Measurements from ENCODE around the gene EFCC1. TPM values are rescaled to one million over a fixed set of nuclear protein-coding genes. Genes with fewer than 3 reads are reported as not detected.

EFCC1 gene
- total RNA-seq, 2 donors from 2014 or later = 1.1 to 2.3 TPM

GRCh38 chr3:129040579-129041300, 39.6 kb downstream of the EFCC1 start:
- intact Hi-C loops (cut with DNase I) = no loop called here
- DNase-seq (no peak), ATAC-seq (no peak)

GRCh38 chr3:129045675-129046036, 44.6 kb downstream of the EFCC1 start:
- intact Hi-C loops (cut with DNase I) = no loop called here
- DNase-seq (peak; percentile 61), ATAC-seq (peak; percentile 68 to 86)

DNA sequence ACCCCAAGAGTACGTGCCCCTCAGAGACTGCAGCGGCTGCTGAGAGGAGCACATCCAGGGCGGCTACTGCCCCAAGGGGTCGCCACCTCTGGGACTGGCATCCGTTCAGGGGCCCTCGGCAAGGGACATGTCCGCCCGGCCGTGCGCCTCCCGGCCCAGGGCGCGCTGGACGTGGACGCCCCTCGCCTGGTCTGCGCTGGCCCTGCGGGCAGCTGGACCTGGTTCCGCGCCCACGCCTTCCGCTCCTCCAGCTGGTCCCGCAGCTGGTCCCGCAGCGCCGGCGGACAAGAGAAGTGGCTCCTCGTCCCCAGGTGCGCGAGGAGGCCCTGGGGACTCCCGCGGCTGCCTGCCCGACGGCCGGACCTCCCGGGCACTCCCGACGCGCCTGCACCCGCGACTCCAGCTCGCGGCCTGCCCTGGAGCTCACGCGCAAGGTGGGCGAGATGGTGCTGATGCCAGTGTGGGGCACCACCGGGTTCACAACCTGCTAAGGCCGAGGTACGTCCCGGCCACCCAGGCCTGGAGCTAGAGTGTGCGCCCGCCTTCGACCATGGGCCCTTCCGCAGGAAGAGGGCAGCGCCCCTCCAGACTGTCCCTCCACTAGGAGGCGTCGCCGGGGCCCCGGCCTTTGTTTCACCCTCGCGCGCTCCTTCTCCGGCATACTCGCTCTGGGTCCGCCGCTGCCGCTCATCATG, 45.1 kb downstream of the EFCC1 start:
- ATAC-seq (peak; percentile 54 to 57), DNase-seq (no peak)
- intact Hi-C loops (cut with DNase I) = no loop called here

DNA sequence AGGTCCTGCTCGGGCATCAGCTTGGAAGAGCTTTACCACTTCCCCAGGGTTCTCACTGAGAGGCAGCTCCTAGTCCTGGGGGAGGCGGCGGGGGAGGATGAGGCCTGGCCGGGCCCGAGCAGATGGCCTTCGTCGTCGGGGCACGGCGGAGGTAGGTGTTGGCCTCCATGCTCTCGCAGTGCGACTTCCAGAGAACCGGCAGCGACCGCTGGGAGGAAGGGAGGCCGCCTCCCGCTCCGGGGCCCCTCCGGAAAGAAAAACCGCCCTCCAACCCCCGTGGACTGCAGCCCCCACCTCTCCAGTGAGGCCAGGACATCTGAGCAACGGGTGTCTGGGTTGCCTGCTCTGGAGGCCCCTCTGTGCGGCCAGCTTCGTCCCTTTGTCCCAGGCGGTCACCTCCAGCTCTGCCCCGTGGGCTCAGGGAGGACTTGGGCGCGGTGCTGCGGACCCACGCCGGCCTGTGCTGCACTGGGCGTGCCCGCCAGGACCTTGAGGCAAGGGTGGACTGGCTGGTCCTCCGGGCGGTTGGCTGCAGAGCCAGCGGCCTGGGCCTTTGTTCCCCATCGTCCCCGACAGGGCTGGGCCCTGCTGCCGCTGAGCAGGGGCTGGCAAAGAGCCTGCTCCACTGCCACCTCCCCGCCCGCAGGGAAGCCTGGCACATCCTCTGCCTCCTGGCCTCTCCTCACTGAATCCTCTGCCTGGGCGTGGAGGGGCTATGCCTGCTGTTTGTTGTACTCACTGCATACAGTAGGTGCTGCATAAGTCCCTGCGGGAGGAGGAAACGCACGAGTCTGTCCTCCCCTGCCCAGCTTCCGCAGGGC, 45.8 kb downstream of the EFCC1 start:
- ATAC-seq (peak in 1 of 2 donors; percentile 7), DNase-seq (no peak)
- intact Hi-C loops (cut with DNase I) = no loop called here

- ATAC-seq (no peak), DNase-seq (no peak)
- intact Hi-C loops (cut with DNase I) = no loop called here
These were observed 46.4 kb downstream of the EFCC1 start for GRCh38 chr3:129047553-129047839.

DNA sequence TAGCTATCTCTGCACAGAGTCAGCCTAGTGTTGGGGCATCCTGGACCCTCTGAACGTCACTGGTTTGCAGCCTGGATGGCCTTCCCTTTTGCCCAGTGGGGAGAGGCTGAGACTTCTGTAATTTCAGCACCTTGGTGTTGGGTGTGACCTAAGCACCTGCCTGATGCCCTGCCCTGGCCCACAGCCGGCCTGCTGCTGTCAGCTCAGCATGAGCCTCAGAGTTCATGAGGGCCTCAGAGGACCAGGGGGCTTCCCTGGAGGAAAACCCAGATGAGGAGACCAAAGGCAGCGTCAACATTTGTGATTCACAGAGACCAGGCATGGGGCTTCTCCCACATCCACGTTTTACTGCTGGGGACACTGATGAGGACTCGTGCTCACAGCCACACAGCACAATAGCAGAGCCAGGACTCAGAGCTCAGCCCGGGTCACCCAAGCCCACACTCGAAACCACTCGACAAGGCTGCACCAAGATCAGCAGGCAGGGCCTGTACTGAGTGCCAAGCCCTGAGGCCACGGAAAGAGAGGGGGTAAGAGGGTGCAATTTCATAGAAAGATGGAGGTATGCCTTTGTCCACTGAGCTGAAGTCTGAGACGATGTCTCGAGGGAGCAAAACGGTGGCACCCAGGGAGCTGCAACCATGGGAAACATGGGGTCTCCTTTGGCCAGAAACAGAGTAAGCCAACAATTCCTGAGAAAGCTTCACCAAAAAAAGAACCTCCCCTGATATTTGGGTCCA, 49.6 kb downstream of the EFCC1 start:
- no peak for DNase-seq
- intact Hi-C loops (cut with DNase I) = loop anchor here in 1 of 2 donors (10.0 kb wide), 1 partner anchor 194 kb away; the partner anchor contains the start of gene COPG1
- ATAC-seq = no peak

DNA sequence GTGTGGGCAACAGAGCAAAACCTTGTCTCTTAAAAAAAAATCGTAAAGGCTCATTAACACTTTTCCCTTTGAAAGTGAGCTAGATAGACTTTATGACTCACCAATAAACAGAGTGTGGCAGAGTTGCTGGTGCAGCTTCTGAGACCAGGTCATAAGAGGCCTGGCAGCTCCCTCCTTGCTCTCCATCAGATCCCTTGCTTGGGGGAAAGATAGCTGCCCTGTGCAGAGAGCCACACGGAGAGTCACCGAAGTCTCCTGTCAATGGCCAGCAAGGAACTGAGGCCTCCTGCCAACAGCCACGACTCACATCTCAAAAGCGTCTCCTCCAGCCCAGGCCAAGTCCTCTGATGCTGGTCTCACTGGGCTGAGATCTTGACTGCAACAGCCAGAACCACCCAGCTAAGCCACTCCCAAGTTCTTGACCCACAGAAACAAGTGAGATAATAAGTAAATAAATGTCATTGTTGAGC, 50.8 kb downstream of the EFCC1 start:
- intact Hi-C loops (cut with DNase I) = loop anchor here in 1 of 2 donors (2.0 to 10.0 kb wide), 3 partner anchors 35 to 193 kb away; partner anchors contain the start of genes COPG1 and RAB43
- no peak for DNase-seq
- peak in 1 of 2 donors; percentile 51 for ATAC-seq

- intact Hi-C loops (cut with DNase I) = loop anchor here in 1 of 2 donors (2.0 to 10.0 kb wide), 3 partner anchors 34 to 192 kb away; partner anchors contain the start of genes COPG1 and RAB43
- DNase-seq = peak; percentile 75
- peak; percentile 74 to 87 for ATAC-seq
These were observed 51.6 kb downstream of the EFCC1 start for GRCh38 chr3:129052675-129053074.

DNA sequence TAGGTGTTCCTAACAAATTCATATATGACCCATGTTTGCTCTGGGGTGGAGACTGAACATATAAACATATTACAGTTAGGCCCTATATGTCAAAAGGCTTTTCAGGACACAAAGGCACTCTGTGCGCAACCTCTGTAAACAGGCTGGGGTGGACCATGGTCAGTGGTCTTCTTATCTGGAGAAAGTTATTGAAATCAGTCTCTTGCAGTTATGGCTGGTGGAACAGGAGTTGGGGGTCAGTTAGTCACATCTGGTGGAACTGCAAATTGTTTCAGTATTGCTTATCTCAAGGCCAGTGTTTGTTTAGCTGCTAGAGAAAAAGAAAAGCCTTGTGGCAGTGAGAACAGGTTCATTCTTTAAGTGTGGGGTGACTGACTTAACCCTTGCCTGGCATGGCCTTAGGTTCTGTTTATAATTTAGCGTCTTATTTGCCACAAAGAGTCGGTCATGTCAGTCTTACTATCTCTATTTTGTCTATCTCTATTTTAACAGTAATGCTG, 53.6 kb downstream of the EFCC1 start:
- intact Hi-C loops (cut with DNase I) = loop anchor here in 1 of 2 donors (10.0 kb wide), 1 partner anchor 190 kb away; the partner anchor contains the start of gene COPG1
- ATAC-seq (no peak), DNase-seq (no peak)

DNA sequence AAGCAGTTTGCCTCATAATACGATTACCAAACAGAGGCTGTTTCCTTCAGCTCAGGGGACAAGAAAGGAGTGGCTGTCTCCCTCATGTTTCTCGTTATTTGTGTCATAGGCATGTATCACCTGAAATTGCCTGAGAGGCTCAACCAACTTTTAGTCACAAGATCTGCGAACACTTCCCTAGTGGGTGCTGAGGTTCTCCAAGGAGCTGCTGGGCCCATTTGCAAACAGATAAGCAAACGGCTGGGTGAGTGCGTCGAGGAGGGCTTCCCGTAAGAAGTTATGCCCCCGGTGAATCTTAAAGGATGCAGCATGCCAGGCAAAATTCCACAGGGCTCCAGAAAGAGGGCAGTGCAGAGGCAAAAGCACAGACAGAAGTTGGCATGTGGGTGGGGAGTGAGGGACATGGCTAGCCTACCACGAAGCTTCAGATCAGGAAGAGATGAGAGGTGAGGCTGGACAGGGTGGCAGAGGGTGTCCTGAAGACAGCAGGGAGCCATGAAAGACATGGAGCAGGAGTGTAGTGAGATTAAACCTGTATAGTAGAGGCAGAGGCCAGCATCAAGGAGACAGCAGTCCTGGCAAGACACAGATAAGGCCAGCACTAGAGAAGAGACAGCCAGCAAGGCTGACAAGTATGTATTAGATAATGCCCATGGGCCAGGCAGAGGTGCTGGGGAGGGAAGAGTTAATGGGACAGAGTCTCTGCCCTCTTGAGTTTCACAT, 55.5 kb downstream of the EFCC1 start:
- no peak for ATAC-seq
- no peak for DNase-seq
- intact Hi-C loops (cut with DNase I) = loop anchor here in 1 of 2 donors (10.0 kb wide), 1 partner anchor 188 kb away; the partner anchor contains the start of gene COPG1

DNA sequence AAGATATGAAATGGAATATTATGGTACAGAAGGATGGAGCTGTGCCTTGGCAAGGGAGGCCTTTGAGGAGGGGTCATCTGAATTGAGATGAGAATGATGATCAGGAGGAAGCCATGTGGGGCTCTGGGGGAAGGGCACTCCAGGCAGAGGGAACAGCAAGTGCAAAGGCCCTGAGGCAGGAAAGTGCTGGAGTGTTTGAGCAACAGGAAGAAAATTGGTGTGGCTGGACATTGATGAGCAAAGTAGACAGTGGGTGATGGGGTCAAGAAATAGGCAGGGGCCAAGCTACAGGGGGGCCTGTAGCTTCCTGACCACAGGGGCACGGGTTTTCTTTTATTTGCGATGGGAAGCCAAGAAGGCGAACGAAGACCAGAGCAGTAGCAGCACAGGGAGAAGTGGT, 56.1 kb downstream of the EFCC1 start:
- intact Hi-C loops (cut with DNase I) = loop anchor here in 1 of 2 donors (10.0 kb wide), 1 partner anchor 188 kb away; the partner anchor contains the start of gene COPG1
- no peak for DNase-seq
- ATAC-seq = no peak

GRCh38 chr3:129058441-129059200, 57.5 kb downstream of the EFCC1 start:
- intact Hi-C loops (cut with DNase I) = loop anchor here in 1 of 2 donors (10.0 kb wide), 1 partner anchor 186 kb away; the partner anchor contains the start of gene COPG1
- DNase-seq (no peak), ATAC-seq (peak; percentile 31 to 44)

- ATAC-seq (no peak), DNase-seq (no peak)
- intact Hi-C loops (cut with DNase I) = loop anchor here in 1 of 2 donors (10.0 kb wide), 1 partner anchor 185 kb away; the partner anchor contains the start of gene COPG1
These were observed 58.3 kb downstream of the EFCC1 start for GRCh38 chr3:129059311-129059958.

GRCh38 chr3:129060276-129061022, 59.3 kb downstream of the EFCC1 start, which contains the start of gene GP9:
Gene GP9 (plus strand): TSS chr3:129060779. CDS start chr3:129061740, 961 bp downstream.
- intact Hi-C loops (cut with DNase I) = no loop called here
- ATAC-seq (no peak), DNase-seq (no peak)

- intact Hi-C loops (cut with DNase I) = no loop called here
- ATAC-seq (no peak), DNase-seq (no peak)
These were observed 60.2 kb downstream of the EFCC1 start for GRCh38 chr3:129061023-129061887.

All from left cardiac atrium (tissue), 4 donors.